HG03045 (cell line): ENCODE measurements around the gene ABCG1.

Source experiments
- ATAC-seq: cut with Tn5 transposase; IDR thresholded peaks from one replicate; pipeline ENCODE4 v1.9.1; 2021; ENCODE audit warnings: mild to moderate bottlenecking, moderate library complexity; ENCODE audit not compliant: unreplicated experiment

Gene ABCG1

GRCh38 chr21:42214081-42214750 is 4.7 kb upstream of the ABCG1 start:
- ATAC-seq, result no peak

- ATAC-seq, result no peak
Observed at GRCh38 chr21:42214921-42215320, 4.0 kb upstream of the ABCG1 start.

- ATAC-seq, result no peak
Observed at GRCh38 chr21:42215942-42216725, 2.8 kb upstream of the ABCG1 start.

GRCh38 chr21:42216726-42217572 is 2.0 kb upstream of the ABCG1 start:
- no peak for ATAC-seq

GRCh38 chr21:42219606-42220137 is 732 bp downstream of the ABCG1 start:
- ATAC-seq, result no peak

GRCh38 chr21:42220138-42220701 is 1.3 kb downstream of the ABCG1 start:
- no peak for ATAC-seq

GRCh38 chr21:42221581-42222345 is 2.8 kb downstream of the ABCG1 start:
- no peak for ATAC-seq

- no peak for ATAC-seq
Observed at GRCh38 chr21:42222386-42222785, 3.4 kb downstream of the ABCG1 start.

- no peak for ATAC-seq
Observed at GRCh38 chr21:42222821-42223390, 4.0 kb downstream of the ABCG1 start.

- no peak for ATAC-seq
Observed at GRCh38 chr21:42223826-42224575, 5.1 kb downstream of the ABCG1 start.

- no peak for ATAC-seq
Observed at GRCh38 chr21:42225042-42225441, 6.1 kb downstream of the ABCG1 start.

GRCh38 chr21:42225571-42226155 is 6.7 kb downstream of the ABCG1 start:
- ATAC-seq, result no peak

- no peak for ATAC-seq
Observed at GRCh38 chr21:42226626-42227025, 7.7 kb downstream of the ABCG1 start.

GRCh38 chr21:42227909-42228708 is 9.2 kb downstream of the ABCG1 start:
- ATAC-seq, result peak; percentile 86

GRCh38 chr21:42228709-42229220 is 9.8 kb downstream of the ABCG1 start:
- ATAC-seq, result no peak

- no peak for ATAC-seq
Observed at GRCh38 chr21:42229676-42230075, 10.7 kb downstream of the ABCG1 start.

- no peak for ATAC-seq
Observed at GRCh38 chr21:42230178-42230577, 11.2 kb downstream of the ABCG1 start.

GRCh38 chr21:42230636-42231035 is 11.7 kb downstream of the ABCG1 start:
- ATAC-seq, result no peak
